Measurements from ENCODE around the gene EEF2K. TPM values are rescaled to one million over a fixed set of nuclear protein-coding genes. Genes with fewer than 3 reads are reported as not detected.

The EEF2K gene
- total and polyA plus RNA-seq, 2 of the 13 experiments (the other 11 are each of a cell fraction or from before 2014, with no cell fraction given), result 22.0 to 23.8 TPM

DNA sequence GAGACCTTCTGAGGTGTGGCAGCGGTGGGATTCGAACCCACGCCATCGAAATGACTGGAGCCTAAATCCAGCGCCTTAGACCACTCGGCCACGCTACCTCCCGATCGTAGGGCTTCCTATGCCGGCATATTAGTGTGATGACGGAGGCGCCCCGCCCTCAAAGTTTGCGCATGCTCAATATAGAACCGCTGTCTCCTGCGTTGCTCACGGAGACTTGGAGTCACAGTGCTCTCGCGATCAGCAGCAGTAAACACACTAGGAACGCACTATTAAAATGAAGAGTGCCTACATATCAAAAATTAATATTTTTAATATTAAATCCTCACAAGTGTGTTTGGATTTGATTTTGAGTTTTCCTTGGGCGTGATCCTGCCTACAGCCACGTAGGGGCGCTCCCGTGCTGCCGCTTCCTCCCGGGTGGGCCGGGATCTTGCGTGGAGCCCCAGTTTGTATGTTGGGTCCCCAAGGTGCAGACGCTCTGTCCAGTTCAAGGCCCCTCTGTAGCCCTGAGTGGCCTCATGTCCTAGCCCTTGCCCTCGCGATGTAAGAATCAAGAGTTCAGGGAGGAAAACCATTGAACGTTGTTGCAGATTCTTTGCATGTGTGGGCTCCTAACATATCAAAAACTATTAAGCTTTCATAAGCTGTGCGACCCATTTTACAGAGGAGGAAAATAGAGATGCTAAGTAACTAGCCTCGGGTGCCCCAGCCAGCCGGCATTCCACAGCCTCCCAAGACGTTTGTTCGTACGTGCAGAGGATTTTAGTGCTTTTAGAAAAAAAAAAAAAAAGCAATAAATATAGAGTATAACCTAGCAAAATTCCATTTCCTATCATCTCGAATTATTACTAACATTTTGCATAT lies 10.2 kb upstream of the EEF2K start (continued):
- TF ChIP-seq, protein P1, sequence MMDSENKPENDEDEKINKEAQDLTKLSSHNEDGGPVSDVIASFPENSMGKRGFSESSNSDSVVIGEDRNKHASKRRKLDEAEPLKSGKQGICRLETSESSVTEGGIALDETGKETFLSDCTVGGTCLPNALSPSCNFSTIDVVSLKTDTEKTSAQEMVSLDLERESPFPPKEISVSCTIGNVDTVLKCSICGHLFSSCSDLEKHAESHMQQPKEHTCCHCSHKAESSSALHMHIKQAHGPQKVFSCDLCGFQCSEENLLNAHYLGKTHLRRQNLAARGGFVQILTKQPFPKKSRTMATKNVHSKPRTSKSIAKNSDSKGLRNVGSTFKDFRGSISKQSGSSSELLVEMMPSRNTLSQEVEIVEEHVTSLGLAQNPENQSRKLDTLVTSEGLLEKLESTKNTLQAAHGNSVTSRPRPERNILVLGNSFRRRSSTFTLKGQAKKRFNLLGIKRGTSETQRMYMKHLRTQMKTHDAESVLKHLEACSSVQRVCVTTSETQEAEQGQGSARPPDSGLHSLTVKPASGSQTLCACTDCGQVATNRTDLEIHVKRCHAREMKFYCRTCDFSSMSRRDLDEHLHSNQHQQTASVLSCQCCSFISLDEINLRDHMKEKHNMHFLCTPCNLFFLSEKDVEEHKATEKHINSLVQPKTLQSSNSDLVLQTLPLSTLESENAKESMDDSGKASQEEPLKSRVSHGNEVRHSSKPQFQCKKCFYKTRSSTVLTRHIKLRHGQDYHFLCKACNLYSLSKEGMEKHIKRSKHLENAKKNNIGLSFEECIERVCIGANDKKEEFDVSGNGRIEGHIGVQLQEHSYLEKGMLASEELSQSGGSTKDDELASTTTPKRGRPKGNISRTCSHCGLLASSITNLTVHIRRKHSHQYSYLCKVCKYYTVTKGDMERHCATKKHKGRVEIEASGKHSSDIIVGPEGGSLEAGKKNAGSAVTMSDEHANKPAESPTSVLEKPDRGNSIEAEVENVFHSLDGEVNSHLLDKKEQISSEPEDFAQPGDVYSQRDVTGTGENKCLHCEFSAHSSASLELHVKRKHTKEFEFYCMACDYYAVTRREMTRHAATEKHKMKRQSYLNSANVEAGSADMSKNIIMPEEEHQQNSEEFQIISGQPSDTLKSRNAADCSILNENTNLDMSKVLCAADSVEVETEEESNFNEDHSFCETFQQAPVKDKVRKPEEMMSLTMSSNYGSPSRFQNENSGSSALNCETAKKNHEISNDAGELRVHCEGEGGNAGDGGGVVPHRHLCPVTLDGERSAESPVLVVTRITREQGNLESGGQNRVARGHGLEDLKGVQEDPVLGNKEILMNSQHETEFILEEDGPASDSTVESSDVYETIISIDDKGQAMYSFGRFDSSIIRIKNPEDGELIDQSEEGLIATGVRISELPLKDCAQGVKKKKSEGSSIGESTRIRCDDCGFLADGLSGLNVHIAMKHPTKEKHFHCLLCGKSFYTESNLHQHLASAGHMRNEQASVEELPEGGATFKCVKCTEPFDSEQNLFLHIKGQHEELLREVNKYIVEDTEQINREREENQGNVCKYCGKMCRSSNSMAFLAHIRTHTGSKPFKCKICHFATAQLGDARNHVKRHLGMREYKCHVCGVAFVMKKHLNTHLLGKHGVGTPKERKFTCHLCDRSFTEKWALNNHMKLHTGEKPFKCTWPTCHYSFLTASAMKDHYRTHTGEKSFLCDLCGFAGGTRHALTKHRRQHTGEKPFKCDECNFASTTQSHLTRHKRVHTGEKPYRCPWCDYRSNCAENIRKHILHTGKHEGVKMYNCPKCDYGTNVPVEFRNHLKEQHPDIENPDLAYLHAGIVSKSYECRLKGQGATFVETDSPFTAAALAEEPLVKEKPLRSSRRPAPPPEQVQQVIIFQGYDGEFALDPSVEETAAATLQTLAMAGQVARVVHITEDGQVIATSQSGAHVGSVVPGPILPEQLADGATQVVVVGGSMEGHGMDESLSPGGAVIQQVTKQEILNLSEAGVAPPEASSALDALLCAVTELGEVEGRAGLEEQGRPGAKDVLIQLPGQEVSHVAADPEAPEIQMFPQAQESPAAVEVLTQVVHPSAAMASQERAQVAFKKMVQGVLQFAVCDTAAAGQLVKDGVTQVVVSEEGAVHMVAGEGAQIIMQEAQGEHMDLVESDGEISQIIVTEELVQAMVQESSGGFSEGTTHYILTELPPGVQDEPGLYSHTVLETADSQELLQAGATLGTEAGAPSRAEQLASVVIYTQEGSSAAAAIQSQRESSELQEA (CRISPR knock-in tag; IDR thresholded peaks at IDR 0.05; ENCODE audit: not compliant biosample characterization), result peak; percentile 33
- TF ChIP-seq, protein P2, sequence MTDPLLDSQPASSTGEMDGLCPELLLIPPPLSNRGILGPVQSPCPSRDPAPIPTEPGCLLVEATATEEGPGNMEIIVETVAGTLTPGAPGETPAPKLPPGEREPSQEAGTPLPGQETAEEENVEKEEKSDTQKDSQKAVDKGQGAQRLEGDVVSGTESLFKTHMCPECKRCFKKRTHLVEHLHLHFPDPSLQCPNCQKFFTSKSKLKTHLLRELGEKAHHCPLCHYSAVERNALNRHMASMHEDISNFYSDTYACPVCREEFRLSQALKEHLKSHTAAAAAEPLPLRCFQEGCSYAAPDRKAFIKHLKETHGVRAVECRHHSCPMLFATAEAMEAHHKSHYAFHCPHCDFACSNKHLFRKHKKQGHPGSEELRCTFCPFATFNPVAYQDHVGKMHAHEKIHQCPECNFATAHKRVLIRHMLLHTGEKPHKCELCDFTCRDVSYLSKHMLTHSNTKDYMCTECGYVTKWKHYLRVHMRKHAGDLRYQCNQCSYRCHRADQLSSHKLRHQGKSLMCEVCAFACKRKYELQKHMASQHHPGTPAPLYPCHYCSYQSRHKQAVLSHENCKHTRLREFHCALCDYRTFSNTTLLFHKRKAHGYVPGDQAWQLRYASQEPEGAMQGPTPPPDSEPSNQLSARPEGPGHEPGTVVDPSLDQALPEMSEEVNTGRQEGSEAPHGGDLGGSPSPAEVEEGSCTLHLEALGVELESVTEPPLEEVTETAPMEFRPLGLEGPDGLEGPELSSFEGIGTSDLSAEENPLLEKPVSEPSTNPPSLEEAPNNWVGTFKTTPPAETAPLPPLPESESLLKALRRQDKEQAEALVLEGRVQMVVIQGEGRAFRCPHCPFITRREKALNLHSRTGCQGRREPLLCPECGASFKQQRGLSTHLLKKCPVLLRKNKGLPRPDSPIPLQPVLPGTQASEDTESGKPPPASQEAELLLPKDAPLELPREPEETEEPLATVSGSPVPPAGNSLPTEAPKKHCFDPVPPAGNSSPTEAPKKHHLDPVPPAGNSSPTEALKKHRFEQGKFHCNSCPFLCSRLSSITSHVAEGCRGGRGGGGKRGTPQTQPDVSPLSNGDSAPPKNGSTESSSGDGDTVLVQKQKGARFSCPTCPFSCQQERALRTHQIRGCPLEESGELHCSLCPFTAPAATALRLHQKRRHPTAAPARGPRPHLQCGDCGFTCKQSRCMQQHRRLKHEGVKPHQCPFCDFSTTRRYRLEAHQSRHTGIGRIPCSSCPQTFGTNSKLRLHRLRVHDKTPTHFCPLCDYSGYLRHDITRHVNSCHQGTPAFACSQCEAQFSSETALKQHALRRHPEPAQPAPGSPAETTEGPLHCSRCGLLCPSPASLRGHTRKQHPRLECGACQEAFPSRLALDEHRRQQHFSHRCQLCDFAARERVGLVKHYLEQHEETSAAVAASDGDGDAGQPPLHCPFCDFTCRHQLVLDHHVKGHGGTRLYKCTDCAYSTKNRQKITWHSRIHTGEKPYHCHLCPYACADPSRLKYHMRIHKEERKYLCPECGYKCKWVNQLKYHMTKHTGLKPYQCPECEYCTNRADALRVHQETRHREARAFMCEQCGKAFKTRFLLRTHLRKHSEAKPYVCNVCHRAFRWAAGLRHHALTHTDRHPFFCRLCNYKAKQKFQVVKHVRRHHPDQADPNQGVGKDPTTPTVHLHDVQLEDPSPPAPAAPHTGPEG (CRISPR knock-in tag; IDR thresholded peaks at IDR 0.05), result peak; percentile 76
- TF ChIP-seq ZNF160 (CRISPR knock-in tag; IDR thresholded peaks at IDR 0.05) (peak; percentile 78; the same call in 1 of the 2 replicates), KDM2A (CRISPR knock-in tag; IDR thresholded peaks at IDR 0.05; ENCODE audit: borderline replicate concordance, low read depth) (peak; percentile 94), TP53 (CRISPR knock-in tag; conservative IDR thresholded peaks at IDR 0.05) (0 out of 2 replicates have a peak, but pooled peaks have one; percentile 67), MXD4 (CRISPR knock-in tag; IDR thresholded peaks at IDR 0.05) (peak; percentile 83), ZMYM2 (CRISPR knock-in tag; IDR thresholded peaks at IDR 0.05) (peak; percentile 78; the same call in 1 of the 2 replicates), ZNF343 (CRISPR knock-in tag; IDR thresholded peaks at IDR 0.05) (peak; percentile 80; the same call in 1 of the 2 replicates), ZNF780A (CRISPR knock-in tag; IDR thresholded peaks at IDR 0.05) (peak; percentile 56; the same call in 1 of the 2 replicates), ATM (IDR thresholded peaks at IDR 0.05; ENCODE audit: borderline replicate concordance) (no peak), ZBTB7A (CRISPR knock-in tag; IDR thresholded peaks at IDR 0.05) (peak; percentile 46; the same call in 1 of the 2 replicates)
- TF ChIP-seq, protein P3, sequence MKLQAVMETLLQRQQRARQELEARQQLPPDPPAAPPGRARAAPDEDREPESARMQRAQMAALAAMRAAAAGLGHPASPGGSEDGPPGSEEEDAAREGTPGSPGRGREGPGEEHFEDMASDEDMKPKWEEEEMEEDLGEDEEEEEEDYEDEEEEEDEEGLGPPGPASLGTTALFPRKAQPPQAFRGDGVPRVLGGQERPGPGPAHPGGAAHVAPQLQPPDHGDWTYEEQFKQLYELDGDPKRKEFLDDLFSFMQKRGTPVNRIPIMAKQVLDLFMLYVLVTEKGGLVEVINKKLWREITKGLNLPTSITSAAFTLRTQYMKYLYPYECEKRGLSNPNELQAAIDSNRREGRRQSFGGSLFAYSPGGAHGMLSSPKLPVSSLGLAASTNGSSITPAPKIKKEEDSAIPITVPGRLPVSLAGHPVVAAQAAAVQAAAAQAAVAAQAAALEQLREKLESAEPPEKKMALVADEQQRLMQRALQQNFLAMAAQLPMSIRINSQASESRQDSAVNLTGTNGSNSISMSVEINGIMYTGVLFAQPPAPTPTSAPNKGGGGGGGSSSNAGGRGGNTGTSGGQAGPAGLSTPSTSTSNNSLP (IDR thresholded peaks at IDR 0.05; ENCODE audit: low read depth, low read length), result peak; percentile 74

All from HepG2 (cell line).